Measurements from ENCODE around the gene TTLL9.

The TTLL9 gene

DNA sequence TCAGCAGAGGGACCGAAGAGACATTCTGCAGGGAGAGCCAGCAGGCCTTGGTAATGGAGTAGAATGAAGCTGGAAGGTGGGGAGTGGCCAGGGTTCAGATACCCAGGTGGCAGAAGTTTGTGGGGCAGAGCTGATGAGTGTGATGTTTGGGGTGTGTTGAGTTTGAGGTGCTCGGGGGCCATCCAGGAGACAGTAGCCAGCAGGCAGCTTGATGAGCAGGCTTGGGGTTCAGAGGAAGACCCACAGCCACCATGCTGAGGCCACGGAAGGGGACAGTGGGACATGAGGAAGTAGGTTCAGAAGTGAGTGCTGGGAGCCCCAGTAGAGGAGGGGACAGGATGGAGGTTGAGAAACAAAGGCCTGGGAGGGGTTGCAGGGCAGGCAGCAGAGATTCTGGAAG is 13.9 kb upstream of the TTLL9 start:
- TF ChIP-seq PPARA (CRISPR knock-in tag; IDR thresholded peaks at IDR 0.05; ENCODE audit: borderline replicate concordance) (no peak), RARB (CRISPR knock-in tag; IDR thresholded peaks at IDR 0.05) (no peak), CSDC2 (CRISPR knock-in tag; IDR thresholded peaks at IDR 0.05) (no peak)
- TF ChIP-seq, protein P1, sequence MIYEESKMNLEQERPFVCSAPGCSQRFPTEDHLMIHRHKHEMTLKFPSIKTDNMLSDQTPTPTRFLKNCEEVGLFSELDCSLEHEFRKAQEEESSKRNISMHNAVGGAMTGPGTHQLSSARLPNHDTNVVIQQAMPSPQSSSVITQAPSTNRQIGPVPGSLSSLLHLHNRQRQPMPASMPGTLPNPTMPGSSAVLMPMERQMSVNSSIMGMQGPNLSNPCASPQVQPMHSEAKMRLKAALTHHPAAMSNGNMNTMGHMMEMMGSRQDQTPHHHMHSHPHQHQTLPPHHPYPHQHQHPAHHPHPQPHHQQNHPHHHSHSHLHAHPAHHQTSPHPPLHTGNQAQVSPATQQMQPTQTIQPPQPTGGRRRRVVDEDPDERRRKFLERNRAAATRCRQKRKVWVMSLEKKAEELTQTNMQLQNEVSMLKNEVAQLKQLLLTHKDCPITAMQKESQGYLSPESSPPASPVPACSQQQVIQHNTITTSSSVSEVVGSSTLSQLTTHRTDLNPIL (CRISPR knock-in tag; IDR thresholded peaks at IDR 0.05; ENCODE audit: low read depth): no peak
- no peak for ATAC-seq

GRCh38 chr20:31857861-31858759 is 12.3 kb upstream of the TTLL9 start:
- no peak for ATAC-seq
- TF ChIP-seq BACH2 (CRISPR knock-in tag; IDR thresholded peaks at IDR 0.05; ENCODE audit: borderline replicate concordance) (no peak), OSR1 (CRISPR knock-in tag; IDR thresholded peaks at IDR 0.05) (no peak), ZNF8 (CRISPR knock-in tag; IDR thresholded peaks at IDR 0.05) (no peak), ZFP3 (CRISPR knock-in tag; IDR thresholded peaks at IDR 0.05) (no peak), ISL1 (CRISPR knock-in tag; IDR thresholded peaks at IDR 0.05) (no peak), PPARA (CRISPR knock-in tag; IDR thresholded peaks at IDR 0.05; ENCODE audit: borderline replicate concordance) (no peak), ZNF70 (CRISPR knock-in tag; IDR thresholded peaks at IDR 0.05) (no peak), TCF4 (CRISPR knock-in tag; IDR thresholded peaks at IDR 0.05; ENCODE audit: borderline replicate concordance) (no peak), TOX (CRISPR knock-in tag; IDR thresholded peaks at IDR 0.05; ENCODE audit: borderline replicate concordance) (no peak), TSHZ2 (CRISPR knock-in tag; IDR thresholded peaks at IDR 0.05) (no peak), ARNTL (CRISPR knock-in tag; IDR thresholded peaks at IDR 0.05; ENCODE audit: borderline replicate concordance, low read depth) (no peak), ESRRG (CRISPR knock-in tag; IDR thresholded peaks at IDR 0.05) (no peak)
- TF ChIP-seq, protein P2, sequence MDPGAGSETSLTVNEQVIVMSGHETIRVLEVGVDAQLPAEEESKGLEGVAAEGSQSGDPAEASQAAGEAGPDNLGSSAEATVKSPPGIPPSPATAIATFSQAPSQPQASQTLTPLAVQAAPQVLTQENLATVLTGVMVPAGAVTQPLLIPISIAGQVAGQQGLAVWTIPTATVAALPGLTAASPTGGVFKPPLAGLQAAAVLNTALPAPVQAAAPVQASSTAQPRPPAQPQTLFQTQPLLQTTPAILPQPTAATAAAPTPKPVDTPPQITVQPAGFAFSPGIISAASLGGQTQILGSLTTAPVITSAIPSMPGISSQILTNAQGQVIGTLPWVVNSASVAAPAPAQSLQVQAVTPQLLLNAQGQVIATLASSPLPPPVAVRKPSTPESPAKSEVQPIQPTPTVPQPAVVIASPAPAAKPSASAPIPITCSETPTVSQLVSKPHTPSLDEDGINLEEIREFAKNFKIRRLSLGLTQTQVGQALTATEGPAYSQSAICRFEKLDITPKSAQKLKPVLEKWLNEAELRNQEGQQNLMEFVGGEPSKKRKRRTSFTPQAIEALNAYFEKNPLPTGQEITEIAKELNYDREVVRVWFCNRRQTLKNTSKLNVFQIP (CRISPR knock-in tag; IDR thresholded peaks at IDR 0.05; ENCODE audit: borderline replicate concordance, low read depth): no peak
- TF ChIP-seq, protein P3, sequence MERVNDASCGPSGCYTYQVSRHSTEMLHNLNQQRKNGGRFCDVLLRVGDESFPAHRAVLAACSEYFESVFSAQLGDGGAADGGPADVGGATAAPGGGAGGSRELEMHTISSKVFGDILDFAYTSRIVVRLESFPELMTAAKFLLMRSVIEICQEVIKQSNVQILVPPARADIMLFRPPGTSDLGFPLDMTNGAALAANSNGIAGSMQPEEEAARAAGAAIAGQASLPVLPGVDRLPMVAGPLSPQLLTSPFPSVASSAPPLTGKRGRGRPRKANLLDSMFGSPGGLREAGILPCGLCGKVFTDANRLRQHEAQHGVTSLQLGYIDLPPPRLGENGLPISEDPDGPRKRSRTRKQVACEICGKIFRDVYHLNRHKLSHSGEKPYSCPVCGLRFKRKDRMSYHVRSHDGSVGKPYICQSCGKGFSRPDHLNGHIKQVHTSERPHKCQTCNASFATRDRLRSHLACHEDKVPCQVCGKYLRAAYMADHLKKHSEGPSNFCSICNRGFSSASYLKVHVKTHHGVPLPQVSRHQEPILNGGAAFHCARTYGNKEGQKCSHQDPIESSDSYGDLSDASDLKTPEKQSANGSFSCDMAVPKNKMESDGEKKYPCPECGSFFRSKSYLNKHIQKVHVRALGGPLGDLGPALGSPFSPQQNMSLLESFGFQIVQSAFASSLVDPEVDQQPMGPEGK (CRISPR knock-in tag; IDR thresholded peaks at IDR 0.05; ENCODE audit: borderline replicate concordance): no peak

GRCh38 chr20:31858760-31859083 is 11.7 kb upstream of the TTLL9 start:
- no peak for ATAC-seq
- TF ChIP-seq TSHZ2 (CRISPR knock-in tag; IDR thresholded peaks at IDR 0.05): no peak
- no peak for TF ChIP-seq RARB (CRISPR knock-in tag; IDR thresholded peaks at IDR 0.05)
- TF ChIP-seq ZFP3 (CRISPR knock-in tag; IDR thresholded peaks at IDR 0.05): no peak
- TF ChIP-seq, protein P1 (CRISPR knock-in tag; IDR thresholded peaks at IDR 0.05; ENCODE audit: low read depth): no peak
- no peak for TF ChIP-seq ESRRG (CRISPR knock-in tag; IDR thresholded peaks at IDR 0.05)
- TF ChIP-seq SNAI2 (CRISPR knock-in tag; IDR thresholded peaks at IDR 0.05): no peak
- no peak for TF ChIP-seq OSR1 (CRISPR knock-in tag; IDR thresholded peaks at IDR 0.05)
- TF ChIP-seq ARNTL (CRISPR knock-in tag; IDR thresholded peaks at IDR 0.05; ENCODE audit: borderline replicate concordance, low read depth): no peak
- no peak for TF ChIP-seq GLIS3 (CRISPR knock-in tag; IDR thresholded peaks at IDR 0.05)
- no peak for TF ChIP-seq ZNF70 (CRISPR knock-in tag; IDR thresholded peaks at IDR 0.05)
- TF ChIP-seq ZC3H10 (CRISPR knock-in tag; IDR thresholded peaks at IDR 0.05): no peak
- no peak for TF ChIP-seq CSRNP3 (CRISPR knock-in tag; IDR thresholded peaks at IDR 0.05)
- TF ChIP-seq ISL1 (CRISPR knock-in tag; IDR thresholded peaks at IDR 0.05): no peak
- no peak for TF ChIP-seq TCF4 (CRISPR knock-in tag; IDR thresholded peaks at IDR 0.05; ENCODE audit: borderline replicate concordance)
- no peak for TF ChIP-seq ZNF8 (CRISPR knock-in tag; IDR thresholded peaks at IDR 0.05)
